HG02970 (cell line): ENCODE measurements around the gene TIMP3.

Experiments used
- ATAC-seq: cut with Tn5 transposase; IDR thresholded peaks from one replicate; pipeline ENCODE4 v1.9.1; 2021; ENCODE audit warnings: mild to moderate bottlenecking, moderate library complexity, moderate number of reproducible peaks; ENCODE audit not compliant: unreplicated experiment, low FRiP score

The TIMP3 gene

GRCh38 chr22:32805361-32805881 lies 3.9 kb downstream of the TIMP3 start:
- ATAC-seq = no peak

GRCh38 chr22:32806296-32806695 lies 4.8 kb downstream of the TIMP3 start:
- ATAC-seq = no peak

GRCh38 chr22:32808038-32808445 lies 6.5 kb downstream of the TIMP3 start:
- ATAC-seq = no peak

- ATAC-seq = no peak
Measured at GRCh38 chr22:32809786-32810554, 8.5 kb downstream of the TIMP3 start.

GRCh38 chr22:32810555-32811133 lies 9.1 kb downstream of the TIMP3 start:
- no peak for ATAC-seq

- no peak for ATAC-seq
Measured at GRCh38 chr22:32811788-32812545, 10.5 kb downstream of the TIMP3 start.

- ATAC-seq = no peak
Measured at GRCh38 chr22:32814285-32814860, 12.9 kb downstream of the TIMP3 start.

GRCh38 chr22:32815059-32815458 lies 13.6 kb downstream of the TIMP3 start:
- no peak for ATAC-seq

GRCh38 chr22:32815943-32816342 lies 14.4 kb downstream of the TIMP3 start:
- no peak for ATAC-seq

GRCh38 chr22:32817137-32817730 lies 15.7 kb downstream of the TIMP3 start:
- no peak for ATAC-seq

- ATAC-seq = no peak
Measured at GRCh38 chr22:32818446-32819115, 17.1 kb downstream of the TIMP3 start.

- no peak for ATAC-seq
Measured at GRCh38 chr22:32819120-32819519, 17.6 kb downstream of the TIMP3 start.

- no peak for ATAC-seq
Measured at GRCh38 chr22:32820131-32821119, 18.9 kb downstream of the TIMP3 start.

GRCh38 chr22:32822179-32822877 lies 20.8 kb downstream of the TIMP3 start:
- no peak for ATAC-seq

- ATAC-seq = no peak
Measured at GRCh38 chr22:32823024-32823730, 21.7 kb downstream of the TIMP3 start.

- no peak for ATAC-seq
Measured at GRCh38 chr22:32824531-32825312, 23.2 kb downstream of the TIMP3 start.

GRCh38 chr22:32826537-32826936 lies 25.0 kb downstream of the TIMP3 start:
- ATAC-seq = no peak
